Kidney (tissue), 14 donors: ENCODE measurements around the gene MYH9. TPM values are rescaled to one million over a fixed set of nuclear protein-coding genes. Genes with fewer than 3 reads are reported as not detected.
A peak's percentile ranks its signal among the peaks of the same experiment; 100 is the strongest.

ENCODE experiments used
- DNase-seq, 5 donors: peaks; one replicate each; pipeline ENCODE4 v3.0.0-alpha.2; 2013 to 2020
- FAIRE-seq: peaks from 2 replicates; lab custom pipeline; 2012; peaks lifted over from hg19 to GRCh38; lab: Jason Lieb, UNC
- H3K27ac ChIP-seq, 2 donors: one replicate each; pipeline ENCODE4 v1.7.0; 2013; ENCODE audit warnings: low read depth in 2 of 2, low read length in 2 of 2, inconsistent platforms in 1 of 2
- H3K27me3 ChIP-seq: one replicate; pipeline ENCODE4 v1.7.1; 2013; ENCODE audit warnings: low read length, inconsistent platforms; ENCODE audit not compliant: control insufficient read depth, insufficient read depth
- H3K36me3 ChIP-seq, 3 donors: one replicate each; pipeline versions ENCODE4 v1.7.0 to v1.7.1; 2013; ENCODE audit warnings: low read length in 3 of 3, control low read depth in 1 of 3, inconsistent platforms in 1 of 3; ENCODE audit not compliant: insufficient read depth in 3 of 3, control insufficient read depth in 2 of 3
- H3K4me1 ChIP-seq, 3 donors: one replicate each; pipeline versions ENCODE4 v1.7.0 to v1.7.1; 2013; ENCODE audit warnings: low read length in 3 of 3, inconsistent platforms in 1 of 3, low read depth in 1 of 3; ENCODE audit not compliant: control insufficient read depth in 2 of 3, insufficient read depth in 2 of 3
- H3K4me3 ChIP-seq, 3 donors: one replicate each; pipeline versions ENCODE4 v1.7.0 to v1.8.1; 2013; ENCODE audit warnings: low read length in 3 of 3, control low read depth in 1 of 3, inconsistent platforms in 1 of 3
- H3K9ac ChIP-seq, 3 donors: one replicate each; pipeline versions ENCODE4 v1.7.0 to v1.7.1; 2013; ENCODE audit warnings: low read length in 3 of 3, control low read depth in 1 of 3, inconsistent platforms in 1 of 3
- H3K9me3 ChIP-seq, 3 donors: one replicate each; pipeline versions ENCODE4 v1.7.0 to v1.7.1; 2013; ENCODE audit warnings: low read length in 3 of 3, control low read depth in 1 of 3, inconsistent platforms in 1 of 3; ENCODE audit not compliant: control insufficient read depth in 2 of 3, insufficient read depth in 1 of 3
- intact Hi-C: fragments of 100-400 bp; cut with DNase I; formaldehyde crosslinking; loops from one replicate; pipeline ENCODE4 v1.11.1; 2022
- polyA plus RNA-seq: library from polyadenylated mRNA; stranded (reverse); fragments of 350-450 nt; fragmentation: Illumina TruSeq; extraction: RNeasy Lipid Tissue Mini Kit (QIAGEN cat#74804); gene quantifications from one replicate; pipeline ENCODE4 v1.2.3, GENCODE V29; 2014; ENCODE audit warnings: low read depth, low replicate concordance; ENCODE audit not compliant: insufficient read depth
- total RNA-seq: library from RNA; stranded (reverse); fragmentation: NEBNext Ultra II Directional; extraction: Animal tissue kit (Norgen Biotek cat#: 25700); gene quantifications from one replicate; pipeline ENCODE4 v1.2.1, GENCODE V29; 2021
- TF ChIP-seq, protein P1 (sequence below): IDR thresholded peaks from 3 replicates; pipeline ENCODE4 v1.5.1; 2012; ENCODE audit warnings: mild to moderate bottlenecking, moderate library complexity, borderline replicate concordance; ENCODE audit not compliant: insufficient read depth; ENCODE audit errors: extremely low read depth
- donor health status: control.
- donor health status: control.
- donor health status: control.
- donor health status: control.
- donor health status: control.
- donor health status: DM: yes; HTN: yes; CAD: no.
- donor health status: Normal renal cell carcinoma (clear cell type).

MYH9 gene
- total and polyA plus RNA-seq, 2 donors from 2014 or later = 85.2 to 655 TPM

- peak; percentile 84 to 93 (median 88) for DNase-seq
- Histone ChIP-seq H3K36me3 (peaks cover 5 to 52% (median 19%) of the 10 kb centered on the region in 3 donors), H3K9me3 (no peaks in the 10 kb centered on the region), H3K27ac (peak overlapping the region; percentile 95 to 97), H3K4me3 (no peak overlapping the region), H3K9ac (peak overlapping the region in 2 of 3 donors; percentile 8 to 85), H3K27me3 (no peaks in the 10 kb centered on the region), H3K4me1 (peaks cover 14 to 94% (median 92%) of the 10 kb centered on the region in 3 donors)
- intact Hi-C loops = no loop called here
- TF ChIP-seq, protein P1, sequence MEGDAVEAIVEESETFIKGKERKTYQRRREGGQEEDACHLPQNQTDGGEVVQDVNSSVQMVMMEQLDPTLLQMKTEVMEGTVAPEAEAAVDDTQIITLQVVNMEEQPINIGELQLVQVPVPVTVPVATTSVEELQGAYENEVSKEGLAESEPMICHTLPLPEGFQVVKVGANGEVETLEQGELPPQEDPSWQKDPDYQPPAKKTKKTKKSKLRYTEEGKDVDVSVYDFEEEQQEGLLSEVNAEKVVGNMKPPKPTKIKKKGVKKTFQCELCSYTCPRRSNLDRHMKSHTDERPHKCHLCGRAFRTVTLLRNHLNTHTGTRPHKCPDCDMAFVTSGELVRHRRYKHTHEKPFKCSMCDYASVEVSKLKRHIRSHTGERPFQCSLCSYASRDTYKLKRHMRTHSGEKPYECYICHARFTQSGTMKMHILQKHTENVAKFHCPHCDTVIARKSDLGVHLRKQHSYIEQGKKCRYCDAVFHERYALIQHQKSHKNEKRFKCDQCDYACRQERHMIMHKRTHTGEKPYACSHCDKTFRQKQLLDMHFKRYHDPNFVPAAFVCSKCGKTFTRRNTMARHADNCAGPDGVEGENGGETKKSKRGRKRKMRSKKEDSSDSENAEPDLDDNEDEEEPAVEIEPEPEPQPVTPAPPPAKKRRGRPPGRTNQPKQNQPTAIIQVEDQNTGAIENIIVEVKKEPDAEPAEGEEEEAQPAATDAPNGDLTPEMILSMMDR = no peak
- no peak for FAIRE-seq
Measured at GRCh38 chr22:36331912-36332622, 55.7 kb downstream of the MYH9 start.

GRCh38 chr22:36331306-36331911, 56.4 kb downstream of the MYH9 start:
- no peak for FAIRE-seq

GRCh38 chr22:36330655-36331305, 57.0 kb downstream of the MYH9 start:
- H3K27ac ChIP-seq = peak overlapping the region; percentile 95 to 97
- H3K36me3 ChIP-seq = peaks cover 11 to 47% (median 19%) of the 10 kb centered on the region in 3 donors
- FAIRE-seq (no peak), DNase-seq (peak in 3 of 5 donors; percentile 27 to 92 (median 70))
- H3K4me1 ChIP-seq = peaks cover 14 to 95% (median 92%) of the 10 kb centered on the region in 3 donors
- TF ChIP-seq, protein P1 = no peak
- no peak overlapping the region for H3K4me3 ChIP-seq
- no peaks in the 10 kb centered on the region for H3K9me3 ChIP-seq
- intact Hi-C loops = no loop called here
- H3K27me3 ChIP-seq = no peaks in the 10 kb centered on the region
- peak overlapping the region in 2 of 3 donors; percentile 20 to 85 for H3K9ac ChIP-seq

More at GRCh38 chr22:36331306-36331911, 56.4 kb downstream of the MYH9 start:
- peaks cover 14 to 94% (median 92%) of the 10 kb centered on the region in 3 donors for H3K4me1 ChIP-seq
- H3K27me3 ChIP-seq = no peaks in the 10 kb centered on the region
- no peaks in the 10 kb centered on the region for H3K9me3 ChIP-seq
- H3K9ac ChIP-seq = peak overlapping the region in 2 of 3 donors; percentile 20 to 85
- peaks cover 8 to 46% (median 19%) of the 10 kb centered on the region in 3 donors for H3K36me3 ChIP-seq
- intact Hi-C loops = no loop called here
- peak overlapping the region; percentile 95 to 97 for H3K27ac ChIP-seq
- TF ChIP-seq, protein P1 = no peak
- peak; percentile 53 to 95 (median 71) for DNase-seq
- no peak overlapping the region for H3K4me3 ChIP-seq
